ENCODE results near the gene FRMPD4. TPM values are rescaled to one million over a fixed set of nuclear protein-coding genes. Genes with fewer than 3 reads are reported as not detected.

The FRMPD4 gene
- total and polyA plus RNA-seq, 10 of the 15 experiments (the other 5 are each of a cell fraction or from before 2014, with no cell fraction given), result not detected

GRCh38 chrX:12142661-12143060 lies 4.4 kb downstream of the FRMPD4 start:
- CTCF ChIA-PET, result no interaction called here
- H3K27me3 ChIP-seq (replicated peaks in 1 of 2; ENCODE audit: control insufficient read depth in 2 of 2, insufficient read depth in 2 of 2, low read length in 1 of 2), result peaks cover 0 to 4% of the 10 kb centered on the region in 2 experiments; a peak in 1 of 4 replicates
- no peaks in the 10 kb centered on the region for H4K20me1 ChIP-seq (ENCODE audit: control insufficient read depth, insufficient read depth)
- H3K36me3 ChIP-seq (ENCODE audit: control insufficient read depth in 2 of 2, insufficient read depth in 2 of 2, low read length in 1 of 2), result no peaks in the 10 kb centered on the region
- WGBS (ENCODE audit: insufficient coverage, insufficient replicate concordance, low lambda C conversion rate, missing lambda C conversion rate), result 52% methylated on average over 4 of the region's 4 CpGs
- BruUV-seq (replicated peaks), result no TSS peak
- H3K4me2 ChIP-seq (ENCODE audit: control insufficient read depth, insufficient read depth), result no peak overlapping the region
- in situ Hi-C loops (cut with MboI) (no loop called here), intact Hi-C loops (cut with micrococcal nuclease; ENCODE audit: unreplicated experiment) (no loop called here)
- H3K27ac ChIP-seq (ENCODE audit: control insufficient read depth, insufficient read depth), result no peak overlapping the region
- no peak overlapping the region for H3K9ac ChIP-seq (ENCODE audit: control insufficient read depth, insufficient read depth, low read length)
- no peak for TF ChIP-seq NFYA (IDR thresholded peaks at IDR 0.05; ENCODE audit: borderline replicate concordance, low read depth, low read length)
- POLR2A ChIA-PET, result no interaction called here
- DNase-seq (ENCODE audit: low read depth, low spot score) (no peak), ATAC-seq (no peak), FAIRE-seq (no peak)
- H3K4me3 ChIP-seq, result no peak overlapping the region
- no peaks in the 10 kb centered on the region for H3K9me3 ChIP-seq (replicated peaks; ENCODE audit: control insufficient read depth, insufficient read depth, low read length)
- no peak overlapping the region for H2AFZ ChIP-seq (ENCODE audit: control insufficient read depth, low read depth, low read length)
- H3K4me1 ChIP-seq (ENCODE audit: control insufficient read depth, insufficient read depth, low read length), result no peaks in the 10 kb centered on the region
- SMC1A ChIA-PET (ENCODE audit: uncharacterized antibody, unreplicated experiment), result no interaction called here
- H3K79me2 ChIP-seq (ENCODE audit: control insufficient read depth, insufficient read depth, low read length), result no peaks in the 10 kb centered on the region
- RAD21 ChIA-PET (ENCODE audit: unreplicated experiment), result no interaction called here

- WGBS (ENCODE audit: insufficient coverage, insufficient replicate concordance, low lambda C conversion rate, missing lambda C conversion rate), result 21% methylated on average over 2 of the region's 2 CpGs
- Histone ChIP-seq H3K9me3 (replicated peaks; ENCODE audit: control insufficient read depth, insufficient read depth, low read length) (no peaks in the 10 kb centered on the region), H3K4me1 (ENCODE audit: control insufficient read depth, insufficient read depth, low read length) (no peaks in the 10 kb centered on the region), H3K27me3 (replicated peaks in 1 of 2; ENCODE audit: control insufficient read depth in 2 of 2, insufficient read depth in 2 of 2, low read length in 1 of 2) (no peaks in the 10 kb centered on the region), H3K9ac (ENCODE audit: control insufficient read depth, insufficient read depth, low read length) (no peak overlapping the region), H3K4me3 (no peak overlapping the region), H3K36me3 (ENCODE audit: control insufficient read depth in 2 of 2, insufficient read depth in 2 of 2, low read length in 1 of 2) (no peaks in the 10 kb centered on the region), H3K79me2 (ENCODE audit: control insufficient read depth, insufficient read depth, low read length) (no peaks in the 10 kb centered on the region), H4K20me1 (ENCODE audit: control insufficient read depth, insufficient read depth) (no peaks in the 10 kb centered on the region), H3K4me2 (ENCODE audit: control insufficient read depth, insufficient read depth) (no peak overlapping the region), H2AFZ (ENCODE audit: control insufficient read depth, low read depth, low read length) (no peak overlapping the region), H3K27ac (ENCODE audit: control insufficient read depth, insufficient read depth) (no peak overlapping the region)
- POLR2A ChIA-PET, result no interaction called here
- in situ Hi-C loops (cut with MboI) (no loop called here), intact Hi-C loops (cut with micrococcal nuclease; ENCODE audit: unreplicated experiment) (no loop called here)
- TF ChIP-seq MYB (IDR thresholded peaks at IDR 0.05; ENCODE audit: borderline replicate concordance, low read depth, low read length) (no peak), BHLHE40 (IDR thresholded peaks at IDR 0.05; ENCODE audit: borderline replicate concordance in 1 of 2, low read depth in 2 of 2, low read length in 1 of 2) (no peak), ZBTB40 (IDR thresholded peaks at IDR 0.05; ENCODE audit: borderline replicate concordance) (peak; percentile 58), ZNF274 (IDR thresholded peaks at IDR 0.05; ENCODE audit: insufficient read depth, insufficient read length) (no peak), RFX5 (IDR thresholded peaks at IDR 0.05; ENCODE audit: low read depth, low read length) (no peak), RELB (IDR thresholded peaks at IDR 0.05; ENCODE audit: low read depth) (no peak), CTCF (IDR thresholded peaks at IDR 0.05 in 2 of 3, conservative IDR thresholded peaks at IDR 0.05 in 1 of 3; ENCODE audit: control insufficient read depth in 2 of 3, extremely low read depth in 1 of 3, insufficient read depth in 1 of 3, low read depth in 3 of 3, low read length in 3 of 3) (no peak)
- RAD21 ChIA-PET (ENCODE audit: unreplicated experiment), result no interaction called here
- SMC1A ChIA-PET (ENCODE audit: uncharacterized antibody, unreplicated experiment), result interaction anchor here (1.3 kb wide), 1 partner anchor 25 kb away, joined by 3 read pairs; no protein-coding TSS in a partner anchor
- ATAC-seq, result no peak
- CTCF ChIA-PET, result no interaction called here
- no peak for FAIRE-seq
- DNase-seq (ENCODE audit: low read depth, low spot score), result no peak
- BruUV-seq (replicated peaks), result no TSS peak
These were observed 7.1 kb downstream of the FRMPD4 start for GRCh38 chrX:12145402-12145801.

Data from GM12878 (cell line).